Measurements from ENCODE around the gene FBXW5. TPM values are rescaled to one million over a fixed set of nuclear protein-coding genes. Genes with fewer than 3 reads are reported as not detected.

Gene FBXW5
- total and polyA plus RNA-seq, 9 of the 15 experiments (the other 6 are each of a cell fraction or from before 2014, with no cell fraction given) = 0.21 to 128 (median 37.0) TPM

DNA sequence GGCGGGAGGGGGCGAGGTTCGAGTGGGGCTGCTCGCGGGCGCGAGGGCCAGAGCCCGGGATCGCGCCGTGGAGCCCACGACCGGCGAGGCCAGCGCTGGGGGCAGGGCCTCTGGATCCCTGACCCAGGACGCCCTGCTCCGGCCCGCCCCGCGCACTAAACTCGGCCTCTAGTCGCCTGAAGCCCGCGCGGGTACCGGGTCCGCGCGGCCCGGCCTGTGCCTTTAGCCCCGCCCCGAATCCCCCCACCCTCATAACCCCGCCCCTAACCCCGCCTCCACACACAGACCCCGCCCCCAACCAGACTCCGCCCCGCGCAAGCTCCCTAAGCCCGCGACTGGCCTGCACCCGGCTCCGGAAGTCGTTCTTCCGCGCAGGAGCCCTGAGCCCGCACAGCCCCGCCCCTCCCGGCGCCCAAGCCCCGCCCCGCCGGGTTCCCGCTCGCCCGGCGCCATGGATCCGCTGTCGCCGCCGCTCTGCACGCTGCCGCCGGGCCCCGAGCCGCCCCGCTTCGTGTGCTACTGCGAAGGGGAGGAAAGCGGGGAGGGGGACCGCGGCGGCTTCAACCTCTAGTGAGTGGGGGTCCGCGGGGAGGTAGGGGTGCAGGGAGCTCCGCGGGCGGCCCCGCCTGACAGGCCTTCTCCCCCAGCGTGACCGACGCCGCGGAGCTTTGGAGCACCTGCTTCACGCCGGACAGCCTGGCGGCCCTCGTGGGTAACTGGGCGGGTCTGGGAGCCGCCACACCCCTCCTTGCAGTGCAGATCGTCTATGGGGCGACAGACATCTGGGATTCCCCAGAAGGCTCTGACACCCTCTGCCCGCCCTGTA is 47.7 kb upstream of the FBXW5 start, which contains the start of gene PAXX (continued):
- TF ChIP-seq, protein P1, sequence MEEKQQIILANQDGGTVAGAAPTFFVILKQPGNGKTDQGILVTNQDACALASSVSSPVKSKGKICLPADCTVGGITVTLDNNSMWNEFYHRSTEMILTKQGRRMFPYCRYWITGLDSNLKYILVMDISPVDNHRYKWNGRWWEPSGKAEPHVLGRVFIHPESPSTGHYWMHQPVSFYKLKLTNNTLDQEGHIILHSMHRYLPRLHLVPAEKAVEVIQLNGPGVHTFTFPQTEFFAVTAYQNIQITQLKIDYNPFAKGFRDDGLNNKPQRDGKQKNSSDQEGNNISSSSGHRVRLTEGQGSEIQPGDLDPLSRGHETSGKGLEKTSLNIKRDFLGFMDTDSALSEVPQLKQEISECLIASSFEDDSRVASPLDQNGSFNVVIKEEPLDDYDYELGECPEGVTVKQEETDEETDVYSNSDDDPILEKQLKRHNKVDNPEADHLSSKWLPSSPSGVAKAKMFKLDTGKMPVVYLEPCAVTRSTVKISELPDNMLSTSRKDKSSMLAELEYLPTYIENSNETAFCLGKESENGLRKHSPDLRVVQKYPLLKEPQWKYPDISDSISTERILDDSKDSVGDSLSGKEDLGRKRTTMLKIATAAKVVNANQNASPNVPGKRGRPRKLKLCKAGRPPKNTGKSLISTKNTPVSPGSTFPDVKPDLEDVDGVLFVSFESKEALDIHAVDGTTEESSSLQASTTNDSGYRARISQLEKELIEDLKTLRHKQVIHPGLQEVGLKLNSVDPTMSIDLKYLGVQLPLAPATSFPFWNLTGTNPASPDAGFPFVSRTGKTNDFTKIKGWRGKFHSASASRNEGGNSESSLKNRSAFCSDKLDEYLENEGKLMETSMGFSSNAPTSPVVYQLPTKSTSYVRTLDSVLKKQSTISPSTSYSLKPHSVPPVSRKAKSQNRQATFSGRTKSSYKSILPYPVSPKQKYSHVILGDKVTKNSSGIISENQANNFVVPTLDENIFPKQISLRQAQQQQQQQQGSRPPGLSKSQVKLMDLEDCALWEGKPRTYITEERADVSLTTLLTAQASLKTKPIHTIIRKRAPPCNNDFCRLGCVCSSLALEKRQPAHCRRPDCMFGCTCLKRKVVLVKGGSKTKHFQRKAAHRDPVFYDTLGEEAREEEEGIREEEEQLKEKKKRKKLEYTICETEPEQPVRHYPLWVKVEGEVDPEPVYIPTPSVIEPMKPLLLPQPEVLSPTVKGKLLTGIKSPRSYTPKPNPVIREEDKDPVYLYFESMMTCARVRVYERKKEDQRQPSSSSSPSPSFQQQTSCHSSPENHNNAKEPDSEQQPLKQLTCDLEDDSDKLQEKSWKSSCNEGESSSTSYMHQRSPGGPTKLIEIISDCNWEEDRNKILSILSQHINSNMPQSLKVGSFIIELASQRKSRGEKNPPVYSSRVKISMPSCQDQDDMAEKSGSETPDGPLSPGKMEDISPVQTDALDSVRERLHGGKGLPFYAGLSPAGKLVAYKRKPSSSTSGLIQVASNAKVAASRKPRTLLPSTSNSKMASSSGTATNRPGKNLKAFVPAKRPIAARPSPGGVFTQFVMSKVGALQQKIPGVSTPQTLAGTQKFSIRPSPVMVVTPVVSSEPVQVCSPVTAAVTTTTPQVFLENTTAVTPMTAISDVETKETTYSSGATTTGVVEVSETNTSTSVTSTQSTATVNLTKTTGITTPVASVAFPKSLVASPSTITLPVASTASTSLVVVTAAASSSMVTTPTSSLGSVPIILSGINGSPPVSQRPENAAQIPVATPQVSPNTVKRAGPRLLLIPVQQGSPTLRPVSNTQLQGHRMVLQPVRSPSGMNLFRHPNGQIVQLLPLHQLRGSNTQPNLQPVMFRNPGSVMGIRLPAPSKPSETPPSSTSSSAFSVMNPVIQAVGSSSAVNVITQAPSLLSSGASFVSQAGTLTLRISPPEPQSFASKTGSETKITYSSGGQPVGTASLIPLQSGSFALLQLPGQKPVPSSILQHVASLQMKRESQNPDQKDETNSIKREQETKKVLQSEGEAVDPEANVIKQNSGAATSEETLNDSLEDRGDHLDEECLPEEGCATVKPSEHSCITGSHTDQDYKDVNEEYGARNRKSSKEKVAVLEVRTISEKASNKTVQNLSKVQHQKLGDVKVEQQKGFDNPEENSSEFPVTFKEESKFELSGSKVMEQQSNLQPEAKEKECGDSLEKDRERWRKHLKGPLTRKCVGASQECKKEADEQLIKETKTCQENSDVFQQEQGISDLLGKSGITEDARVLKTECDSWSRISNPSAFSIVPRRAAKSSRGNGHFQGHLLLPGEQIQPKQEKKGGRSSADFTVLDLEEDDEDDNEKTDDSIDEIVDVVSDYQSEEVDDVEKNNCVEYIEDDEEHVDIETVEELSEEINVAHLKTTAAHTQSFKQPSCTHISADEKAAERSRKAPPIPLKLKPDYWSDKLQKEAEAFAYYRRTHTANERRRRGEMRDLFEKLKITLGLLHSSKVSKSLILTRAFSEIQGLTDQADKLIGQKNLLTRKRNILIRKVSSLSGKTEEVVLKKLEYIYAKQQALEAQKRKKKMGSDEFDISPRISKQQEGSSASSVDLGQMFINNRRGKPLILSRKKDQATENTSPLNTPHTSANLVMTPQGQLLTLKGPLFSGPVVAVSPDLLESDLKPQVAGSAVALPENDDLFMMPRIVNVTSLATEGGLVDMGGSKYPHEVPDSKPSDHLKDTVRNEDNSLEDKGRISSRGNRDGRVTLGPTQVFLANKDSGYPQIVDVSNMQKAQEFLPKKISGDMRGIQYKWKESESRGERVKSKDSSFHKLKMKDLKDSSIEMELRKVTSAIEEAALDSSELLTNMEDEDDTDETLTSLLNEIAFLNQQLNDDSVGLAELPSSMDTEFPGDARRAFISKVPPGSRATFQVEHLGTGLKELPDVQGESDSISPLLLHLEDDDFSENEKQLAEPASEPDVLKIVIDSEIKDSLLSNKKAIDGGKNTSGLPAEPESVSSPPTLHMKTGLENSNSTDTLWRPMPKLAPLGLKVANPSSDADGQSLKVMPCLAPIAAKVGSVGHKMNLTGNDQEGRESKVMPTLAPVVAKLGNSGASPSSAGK (IDR thresholded peaks at IDR 0.05) = peak; percentile 97
- no peak for TF ChIP-seq ZBTB8A (IDR thresholded peaks at IDR 0.05; ENCODE audit: partially characterized antibody)
- TF ChIP-seq CXXC5 (CRISPR knock-in tag; IDR thresholded peaks at IDR 0.05) = peak; percentile 75
- no peak for TF ChIP-seq POLR2AphosphoS2 (IDR thresholded peaks at IDR 0.05; ENCODE audit: low read length)
- no peak for TF ChIP-seq MAFG (tag; conservative IDR thresholded peaks at IDR 0.05)
- TF ChIP-seq, protein P2, sequence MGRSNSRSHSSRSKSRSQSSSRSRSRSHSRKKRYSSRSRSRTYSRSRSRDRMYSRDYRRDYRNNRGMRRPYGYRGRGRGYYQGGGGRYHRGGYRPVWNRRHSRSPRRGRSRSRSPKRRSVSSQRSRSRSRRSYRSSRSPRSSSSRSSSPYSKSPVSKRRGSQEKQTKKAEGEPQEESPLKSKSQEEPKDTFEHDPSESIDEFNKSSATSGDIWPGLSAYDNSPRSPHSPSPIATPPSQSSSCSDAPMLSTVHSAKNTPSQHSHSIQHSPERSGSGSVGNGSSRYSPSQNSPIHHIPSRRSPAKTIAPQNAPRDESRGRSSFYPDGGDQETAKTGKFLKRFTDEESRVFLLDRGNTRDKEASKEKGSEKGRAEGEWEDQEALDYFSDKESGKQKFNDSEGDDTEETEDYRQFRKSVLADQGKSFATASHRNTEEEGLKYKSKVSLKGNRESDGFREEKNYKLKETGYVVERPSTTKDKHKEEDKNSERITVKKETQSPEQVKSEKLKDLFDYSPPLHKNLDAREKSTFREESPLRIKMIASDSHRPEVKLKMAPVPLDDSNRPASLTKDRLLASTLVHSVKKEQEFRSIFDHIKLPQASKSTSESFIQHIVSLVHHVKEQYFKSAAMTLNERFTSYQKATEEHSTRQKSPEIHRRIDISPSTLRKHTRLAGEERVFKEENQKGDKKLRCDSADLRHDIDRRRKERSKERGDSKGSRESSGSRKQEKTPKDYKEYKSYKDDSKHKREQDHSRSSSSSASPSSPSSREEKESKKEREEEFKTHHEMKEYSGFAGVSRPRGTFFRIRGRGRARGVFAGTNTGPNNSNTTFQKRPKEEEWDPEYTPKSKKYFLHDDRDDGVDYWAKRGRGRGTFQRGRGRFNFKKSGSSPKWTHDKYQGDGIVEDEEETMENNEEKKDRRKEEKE (IDR thresholded peaks at IDR 0.05; ENCODE audit: borderline replicate concordance in 1 of 2, control insufficient read depth in 1 of 2, low read depth in 2 of 2, low read length in 1 of 2) = no peak
- TF ChIP-seq ZNF212 (CRISPR knock-in tag; IDR thresholded peaks at IDR 0.05) = no peak
- no peak for TF ChIP-seq SRF (CRISPR knock-in tag; IDR thresholded peaks at IDR 0.05)
- TF ChIP-seq SMAD3 (CRISPR knock-in tag; conservative IDR thresholded peaks at IDR 0.05) = no peak
- TF ChIP-seq SAFB (IDR thresholded peaks at IDR 0.05; ENCODE audit: borderline replicate concordance, low read depth, low read length) = peak; percentile 98
- TF ChIP-seq DDX20 (tag; IDR thresholded peaks at IDR 0.05; ENCODE audit: low read depth) = no peak
- TF ChIP-seq ZNF121 (CRISPR knock-in tag; conservative IDR thresholded peaks at IDR 0.05) = no peak

Measured in K562 (cell line).